DND-41 (cell line): ENCODE data around the gene VAV2.

Experiments
- ATAC-seq: fragments of 200-7000 bp; cut with Tn5 transposase; 3 replicates; pipeline ENCODE4 v1.9.1; 2021; ENCODE audit warnings: low read depth; ENCODE audit not compliant: insufficient read depth
- DNase-seq: peaks from one replicate; pipeline ENCODE4 v3.0.0-alpha.2; 2020
- H2AFZ ChIP-seq: 2 replicates; pipeline ENCODE4 v1.6.0; 2012; ENCODE audit warnings: low read depth, low read length
- H3K27ac ChIP-seq: 2 replicates; pipeline ENCODE4 v1.5.1; 2012; ENCODE audit warnings: low read length, inconsistent platforms
- H3K27me3 ChIP-seq: fragments of 200-600 bp; sonication (generic); 2 replicates; pipeline ENCODE4 v1.6.0; 2012; ENCODE audit warnings: low read length, mild to moderate bottlenecking, inconsistent platforms; ENCODE audit not compliant: insufficient read depth, poor library complexity
- H3K36me3 ChIP-seq: 2 replicates; pipeline ENCODE4 v1.5.1; 2012; ENCODE audit warnings: low read length, inconsistent platforms; ENCODE audit not compliant: insufficient read depth
- H3K4me1 ChIP-seq: 2 replicates; pipeline ENCODE4 v1.5.1; 2012; ENCODE audit warnings: mild to moderate bottlenecking, low read length; ENCODE audit not compliant: insufficient read depth
- H3K4me2 ChIP-seq: 2 replicates; pipeline ENCODE4 v1.6.0; 2012; ENCODE audit warnings: mild to moderate bottlenecking, moderate library complexity, low read length, inconsistent platforms; ENCODE audit not compliant: insufficient read depth
- H3K4me3 ChIP-seq, 2 experiments: fragments of 200-600 bp in 1 of 2; shearing (Covaris generic) in 1 of 2; 2 replicates each; pipeline ENCODE4 v1.5.1; 2012 to 2016; ENCODE audit warnings: inconsistent platforms in 2 of 2, low read length in 2 of 2, mild to moderate bottlenecking in 2 of 2, low read depth in 1 of 2, moderate library complexity in 1 of 2
- H3K79me2 ChIP-seq: 2 replicates; pipeline ENCODE4 v1.6.0; 2012; ENCODE audit warnings: low read length, inconsistent platforms; ENCODE audit not compliant: insufficient read depth
- H3K9ac ChIP-seq: 2 replicates; pipeline ENCODE4 v1.6.0; 2012; ENCODE audit warnings: low read depth, mild to moderate bottlenecking, inconsistent platforms, low read length, moderate library complexity
- H3K9me3 ChIP-seq: 2 replicates; pipeline ENCODE4 v1.5.1; 2012; ENCODE audit warnings: low read length, moderate library complexity, mild to moderate bottlenecking, inconsistent platforms; ENCODE audit not compliant: insufficient read depth, severe bottlenecking
- H4K20me1 ChIP-seq: 2 replicates; pipeline ENCODE4 v1.6.0; 2012; ENCODE audit warnings: low read length; ENCODE audit not compliant: insufficient read depth
- EZH2 ChIP-seq: IDR thresholded peaks from 3 replicates; pipeline ENCODE4 v1.6.1; 2012; ENCODE audit warnings: borderline replicate concordance, low read depth, mild to moderate bottlenecking, moderate library complexity, low read length, inconsistent platforms; ENCODE audit not compliant: severe bottlenecking
- TF ChIP-seq, protein P1 (sequence below): IDR thresholded peaks from 2 replicates; pipeline ENCODE4 v1.5.1; 2012; ENCODE audit warnings: borderline replicate concordance, low read length, moderate library complexity, mild to moderate bottlenecking; ENCODE audit not compliant: poor library complexity, severe bottlenecking; ENCODE audit errors: extremely low read depth

Gene VAV2

DNA sequence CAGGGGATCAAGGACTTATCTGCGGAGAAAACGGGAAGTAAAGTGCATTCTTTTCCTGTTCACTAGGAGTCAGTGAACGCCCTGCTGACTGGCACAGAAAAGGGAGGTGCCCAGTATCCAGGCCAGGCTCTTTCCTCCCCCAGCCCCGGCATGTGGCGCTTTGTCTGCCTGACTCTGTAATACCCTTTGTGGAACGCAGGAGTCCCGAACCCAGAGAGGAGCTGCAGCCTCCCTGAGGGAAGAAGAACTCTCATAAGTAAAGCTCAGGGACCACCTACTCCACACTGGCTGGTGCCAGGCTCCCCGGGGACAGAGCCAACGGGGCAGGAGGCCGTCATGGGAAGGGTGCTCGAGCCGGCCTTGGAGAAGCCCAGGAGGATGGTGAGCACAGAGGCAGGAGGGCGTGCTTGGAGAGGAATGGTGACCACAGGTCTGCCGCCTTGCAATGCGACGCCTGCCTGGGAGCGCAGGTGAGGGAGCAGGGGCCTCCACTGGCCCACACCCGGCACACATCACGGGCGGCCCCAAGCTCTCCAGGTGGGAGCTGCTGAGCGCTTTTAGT, 31.5 kb downstream of the VAV2 start:
- no peak for DNase-seq
- no peaks in the 10 kb centered on the region for H3K4me1 ChIP-seq

DNA sequence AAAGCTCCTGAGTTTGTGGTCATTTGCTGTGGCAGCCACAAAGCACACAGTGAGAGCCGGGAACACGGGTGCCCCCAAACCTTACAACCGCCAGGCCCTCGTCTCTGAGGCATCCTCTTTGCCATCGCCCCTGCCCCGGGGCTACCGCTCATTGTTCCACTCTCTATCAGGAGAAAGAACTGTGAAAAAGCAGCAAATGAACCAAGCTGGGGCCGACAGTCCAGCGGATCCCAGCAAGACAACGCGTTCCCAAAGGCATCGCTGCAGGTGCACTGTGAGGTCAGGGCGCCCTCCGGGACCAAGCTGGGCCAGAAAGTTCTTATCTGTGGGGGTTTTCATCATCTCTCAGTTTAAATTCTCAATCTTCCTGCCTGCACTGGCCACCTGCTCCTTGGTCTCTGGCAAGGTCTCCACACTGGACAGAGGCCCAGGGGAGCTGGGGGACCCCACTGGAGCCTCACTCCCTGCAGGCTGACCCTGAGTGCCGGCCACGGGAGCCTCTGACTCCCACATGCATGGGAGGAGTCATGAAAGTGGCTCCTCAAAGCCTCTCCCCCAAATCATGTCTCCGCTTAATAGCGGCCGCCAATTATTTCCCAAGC, 32.1 kb downstream of the VAV2 start:
- Histone ChIP-seq H3K4me1 (no peaks in the 10 kb centered on the region), H3K4me3 (no peak overlapping the region), H3K36me3 (no peaks in the 10 kb centered on the region), H3K79me2 (no peaks in the 10 kb centered on the region), H4K20me1 (no peaks in the 10 kb centered on the region), H3K27me3 (no peaks in the 10 kb centered on the region), H3K4me2 (no peak overlapping the region), H3K27ac (no peak overlapping the region), H3K9me3 (no peaks in the 10 kb centered on the region), H3K9ac (no peak overlapping the region), H2AFZ (no peak overlapping the region)
- ATAC-seq (no peak), DNase-seq (no peak)
- TF ChIP-seq, protein P1, sequence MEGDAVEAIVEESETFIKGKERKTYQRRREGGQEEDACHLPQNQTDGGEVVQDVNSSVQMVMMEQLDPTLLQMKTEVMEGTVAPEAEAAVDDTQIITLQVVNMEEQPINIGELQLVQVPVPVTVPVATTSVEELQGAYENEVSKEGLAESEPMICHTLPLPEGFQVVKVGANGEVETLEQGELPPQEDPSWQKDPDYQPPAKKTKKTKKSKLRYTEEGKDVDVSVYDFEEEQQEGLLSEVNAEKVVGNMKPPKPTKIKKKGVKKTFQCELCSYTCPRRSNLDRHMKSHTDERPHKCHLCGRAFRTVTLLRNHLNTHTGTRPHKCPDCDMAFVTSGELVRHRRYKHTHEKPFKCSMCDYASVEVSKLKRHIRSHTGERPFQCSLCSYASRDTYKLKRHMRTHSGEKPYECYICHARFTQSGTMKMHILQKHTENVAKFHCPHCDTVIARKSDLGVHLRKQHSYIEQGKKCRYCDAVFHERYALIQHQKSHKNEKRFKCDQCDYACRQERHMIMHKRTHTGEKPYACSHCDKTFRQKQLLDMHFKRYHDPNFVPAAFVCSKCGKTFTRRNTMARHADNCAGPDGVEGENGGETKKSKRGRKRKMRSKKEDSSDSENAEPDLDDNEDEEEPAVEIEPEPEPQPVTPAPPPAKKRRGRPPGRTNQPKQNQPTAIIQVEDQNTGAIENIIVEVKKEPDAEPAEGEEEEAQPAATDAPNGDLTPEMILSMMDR = no peak
- TF ChIP-seq EZH2 = no peak

More for the DNA sequence above, 31.5 kb downstream of the VAV2 start:
- no peak for TF ChIP-seq EZH2
- TF ChIP-seq, protein P1 = no peak
- H2AFZ ChIP-seq = no peak overlapping the region
- no peak overlapping the region for H3K4me2 ChIP-seq
- no peak overlapping the region for H3K9ac ChIP-seq
- ATAC-seq = no peak
- no peaks in the 10 kb centered on the region for H3K36me3 ChIP-seq
- H3K79me2 ChIP-seq = no peaks in the 10 kb centered on the region
- H3K4me3 ChIP-seq = no peak overlapping the region
- no peaks in the 10 kb centered on the region for H3K9me3 ChIP-seq
- no peaks in the 10 kb centered on the region for H3K27me3 ChIP-seq
- H3K27ac ChIP-seq = no peak overlapping the region
- no peaks in the 10 kb centered on the region for H4K20me1 ChIP-seq

- Histone ChIP-seq H3K27me3 (no peaks in the 10 kb centered on the region), H2AFZ (no peak overlapping the region), H3K27ac (no peak overlapping the region), H3K79me2 (no peaks in the 10 kb centered on the region), H3K4me2 (no peak overlapping the region), H3K36me3 (no peaks in the 10 kb centered on the region), H4K20me1 (no peaks in the 10 kb centered on the region), H3K4me3 (no peak overlapping the region), H3K9ac (no peak overlapping the region), H3K9me3 (no peaks in the 10 kb centered on the region), H3K4me1 (no peaks in the 10 kb centered on the region)
- ATAC-seq (no peak), DNase-seq (no peak)
- TF ChIP-seq, protein P1 = no peak
- TF ChIP-seq EZH2 = no peak
Measured at GRCh38 chr9:133959171-133959570, 33.0 kb downstream of the VAV2 start.
